Colonic mucosa (tissue), 4 donors: Measurements from ENCODE around the gene BCO1. TPM values are rescaled to one million over a fixed set of nuclear protein-coding genes. Genes with fewer than 3 reads are reported as not detected.

Experiments used
- DNase-seq: peaks from one replicate; pipeline ENCODE4 v3.0.0-alpha.2; 2020
- H3K27ac ChIP-seq: fragments of 200-600 bp; one replicate; pipeline ENCODE4 v1.8.0; 2021
- H3K27me3 ChIP-seq: fragments of 200-600 bp; one replicate; pipeline ENCODE4 v1.8.0; 2021
- H3K36me3 ChIP-seq: fragments of 200-600 bp; one replicate; pipeline ENCODE4 v1.8.0; 2021
- H3K4me1 ChIP-seq: fragments of 200-600 bp; one replicate; pipeline ENCODE4 v1.8.0; 2021; ENCODE audit warnings: mild to moderate bottlenecking
- H3K4me3 ChIP-seq: fragments of 200-600 bp; one replicate; pipeline ENCODE4 v1.8.0; 2021
- H3K9ac ChIP-seq, 2 donors: one replicate each; pipeline ENCODE4 v1.7.0; 2013; ENCODE audit warnings: control low read depth in 2 of 2, low read depth in 2 of 2, low read length in 2 of 2
- H3K9me3 ChIP-seq: fragments of 200-600 bp; one replicate; pipeline ENCODE4 v1.8.0; 2021
- intact Hi-C: fragments of 100-400 bp; cut with DNase I; formaldehyde crosslinking; loops from one replicate; pipeline ENCODE4 v1.14.1; 2022
- total RNA-seq, 2 donors: library from RNA; stranded (reverse); fragmentation: NEBNext Ultra II Directional in 1 of 2; extraction: Animal tissue kit (Norgen Biotek cat#: 25700) in 1 of 2; gene quantifications; one replicate each; pipeline ENCODE4 v1.2.1, GENCODE V29; 2021
- TF ChIP-seq, protein P1 (sequence below): fragments of 200-600 bp; IDR thresholded peaks from one replicate; pipeline ENCODE4 v1.8.0; 2022; ENCODE audit warnings: antibody characterized with exemption, mild to moderate bottlenecking
- donor health status: healthy.
- donor health status: DM: no; HTN: no; CAD: no.
- donor health status: DM: no; HTN: no; CAD: no.

Gene BCO1
- total RNA-seq, 2 donors from 2014 or later: 2.1 to 6.1 TPM

DNA sequence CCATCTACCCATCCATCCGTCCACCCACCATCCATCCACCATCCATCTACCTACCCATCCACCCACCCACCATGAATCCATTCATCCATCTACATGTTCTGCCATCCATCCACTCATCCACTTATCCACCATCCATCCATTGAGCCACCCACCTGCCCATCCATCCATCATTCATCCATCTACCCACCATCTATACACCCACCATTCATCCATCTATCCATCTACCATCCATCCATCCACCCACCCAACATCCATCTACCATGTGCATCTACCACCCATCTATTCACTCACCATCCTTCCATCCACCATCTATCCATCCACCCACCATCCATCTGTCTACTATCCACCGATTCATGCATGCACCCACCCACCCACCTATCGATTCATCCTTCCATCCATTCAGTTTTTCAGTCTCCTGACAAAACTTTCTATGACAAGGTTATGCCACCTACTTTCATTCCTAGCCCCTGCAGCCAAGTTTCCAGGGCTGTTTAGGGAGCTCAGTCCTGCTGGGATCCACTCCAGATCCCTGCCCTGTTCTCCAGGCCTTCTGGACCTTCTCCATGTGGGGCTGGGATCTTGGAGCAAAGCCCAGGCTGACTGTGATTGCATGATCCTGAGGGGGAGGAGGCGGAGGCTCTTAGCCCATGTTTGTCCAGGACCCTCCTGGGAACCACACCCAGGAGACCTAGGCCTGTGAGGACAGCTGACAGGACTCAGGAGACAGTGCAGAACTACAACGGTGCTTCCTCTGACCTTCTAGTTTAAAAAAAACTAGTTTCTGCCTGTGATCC is 27.4 kb downstream of the BCO1 start:
- Histone ChIP-seq H3K36me3 (no peaks in the 10 kb centered on the region), H3K9me3 (no peaks in the 10 kb centered on the region), H3K27ac (peak overlapping the region; percentile 83), H3K4me1 (no peaks in the 10 kb centered on the region), H3K9ac (peak overlapping the region in 1 of 2 donors; percentile 86), H3K4me3 (no peak overlapping the region), H3K27me3 (no peaks in the 10 kb centered on the region)
- intact Hi-C loops: loop anchor here (10.0 kb wide), 1 partner anchor 49 kb away; the partner anchor contains the start of gene GAN
- DNase-seq: peak; percentile 87
- TF ChIP-seq, protein P1, sequence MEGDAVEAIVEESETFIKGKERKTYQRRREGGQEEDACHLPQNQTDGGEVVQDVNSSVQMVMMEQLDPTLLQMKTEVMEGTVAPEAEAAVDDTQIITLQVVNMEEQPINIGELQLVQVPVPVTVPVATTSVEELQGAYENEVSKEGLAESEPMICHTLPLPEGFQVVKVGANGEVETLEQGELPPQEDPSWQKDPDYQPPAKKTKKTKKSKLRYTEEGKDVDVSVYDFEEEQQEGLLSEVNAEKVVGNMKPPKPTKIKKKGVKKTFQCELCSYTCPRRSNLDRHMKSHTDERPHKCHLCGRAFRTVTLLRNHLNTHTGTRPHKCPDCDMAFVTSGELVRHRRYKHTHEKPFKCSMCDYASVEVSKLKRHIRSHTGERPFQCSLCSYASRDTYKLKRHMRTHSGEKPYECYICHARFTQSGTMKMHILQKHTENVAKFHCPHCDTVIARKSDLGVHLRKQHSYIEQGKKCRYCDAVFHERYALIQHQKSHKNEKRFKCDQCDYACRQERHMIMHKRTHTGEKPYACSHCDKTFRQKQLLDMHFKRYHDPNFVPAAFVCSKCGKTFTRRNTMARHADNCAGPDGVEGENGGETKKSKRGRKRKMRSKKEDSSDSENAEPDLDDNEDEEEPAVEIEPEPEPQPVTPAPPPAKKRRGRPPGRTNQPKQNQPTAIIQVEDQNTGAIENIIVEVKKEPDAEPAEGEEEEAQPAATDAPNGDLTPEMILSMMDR: no peak

DNA sequence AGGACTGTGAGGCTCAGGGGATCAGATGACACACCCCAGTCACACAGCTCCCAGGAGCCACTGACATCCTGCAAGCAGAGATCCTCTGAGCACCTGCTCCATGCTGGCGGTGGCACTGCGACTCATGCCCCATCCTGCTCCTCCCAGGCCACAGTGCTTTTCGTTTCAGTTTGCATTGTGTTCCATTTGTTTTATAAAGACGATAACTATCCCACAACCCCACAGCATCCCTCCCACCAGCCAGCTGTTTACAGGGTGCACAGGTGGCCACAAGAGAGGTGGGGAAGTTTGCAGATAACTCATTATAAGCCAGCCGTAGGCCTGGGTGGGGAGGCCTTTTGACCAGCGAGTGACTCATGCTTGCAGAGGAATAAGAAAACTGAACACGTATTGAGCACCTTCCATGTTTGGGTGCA is 28.2 kb downstream of the BCO1 start:
- H3K9me3 ChIP-seq: no peaks in the 10 kb centered on the region
- TF ChIP-seq, protein P1: no peak
- intact Hi-C loops: loop anchor here (10.0 kb wide), 1 partner anchor 48 kb away; the partner anchor contains the start of gene GAN
- no peaks in the 10 kb centered on the region for H3K27me3 ChIP-seq
- no peak overlapping the region for H3K4me3 ChIP-seq
- H3K4me1 ChIP-seq: no peaks in the 10 kb centered on the region
- H3K27ac ChIP-seq: peak overlapping the region; percentile 83
- H3K36me3 ChIP-seq: no peaks in the 10 kb centered on the region
- H3K9ac ChIP-seq: peak overlapping the region in 1 of 2 donors; percentile 86
- peak; percentile 88 for DNase-seq

DNA sequence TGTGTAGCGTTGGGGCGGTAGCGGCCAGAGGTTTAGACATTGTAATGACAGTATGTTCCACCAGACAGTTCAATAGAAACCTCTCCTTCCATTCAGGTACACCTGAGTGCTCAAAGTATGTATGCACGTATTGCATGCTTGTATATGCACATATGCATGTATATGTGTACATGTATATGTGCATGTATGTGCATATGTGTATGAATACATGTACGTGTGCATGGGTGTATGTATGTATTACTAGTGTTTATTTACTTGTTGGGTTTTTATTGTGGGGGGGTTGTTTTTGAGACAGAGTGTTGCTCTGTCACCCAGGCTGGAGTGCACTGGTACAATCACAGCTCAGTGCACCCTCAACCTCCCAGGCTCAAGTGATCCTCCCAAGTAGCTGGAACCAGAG is 30.0 kb downstream of the BCO1 start:
- H3K27ac ChIP-seq: no peak overlapping the region
- H3K4me1 ChIP-seq: no peaks in the 10 kb centered on the region
- no peaks in the 10 kb centered on the region for H3K27me3 ChIP-seq
- no peak overlapping the region for H3K9ac ChIP-seq
- H3K36me3 ChIP-seq: no peaks in the 10 kb centered on the region
- no peak overlapping the region for H3K4me3 ChIP-seq
- DNase-seq: no peak
- TF ChIP-seq, protein P1: no peak
- intact Hi-C loops: loop anchor here (10.0 kb wide), 1 partner anchor 46 kb away; the partner anchor contains the start of gene GAN
- no peaks in the 10 kb centered on the region for H3K9me3 ChIP-seq

DNA sequence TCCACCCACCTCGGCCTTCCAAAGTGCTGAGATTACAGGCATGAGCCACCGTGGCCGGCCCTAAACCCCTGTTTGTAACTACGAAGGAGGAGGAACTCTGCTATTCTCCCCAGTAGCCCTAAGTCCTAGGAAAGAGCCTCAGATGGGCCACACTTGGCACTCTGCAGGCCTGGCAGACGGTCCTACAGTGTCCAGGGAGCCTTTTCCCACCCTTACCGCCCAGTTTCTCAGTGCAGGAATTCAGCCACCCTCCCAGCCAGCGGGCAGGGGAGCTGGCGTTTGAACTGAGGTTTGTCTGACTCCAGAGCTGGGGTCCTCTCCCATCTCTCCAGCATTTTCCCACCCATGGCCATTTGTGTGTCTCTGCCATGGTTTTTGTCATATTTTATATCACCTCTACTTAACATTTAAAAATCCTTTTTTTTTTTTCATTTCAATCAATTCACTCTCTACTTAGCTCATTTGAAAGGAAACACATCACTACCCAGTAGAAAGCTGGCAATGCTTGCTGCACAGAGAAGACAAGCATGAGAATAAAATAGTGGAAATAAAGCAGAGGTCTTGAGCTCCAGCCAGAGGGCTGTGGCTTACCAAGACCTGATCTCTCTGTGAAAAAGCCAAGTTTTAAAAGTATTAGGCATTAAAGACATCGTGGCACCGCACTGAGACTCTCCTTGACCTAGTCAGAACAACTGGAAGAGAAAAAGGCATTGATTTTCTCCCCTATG is 34.9 kb downstream of the BCO1 start:
- DNase-seq: no peak
- no peaks in the 10 kb centered on the region for H3K36me3 ChIP-seq
- TF ChIP-seq, protein P1: no peak
- H3K27me3 ChIP-seq: no peaks in the 10 kb centered on the region
- intact Hi-C loops: no loop called here
- peak overlapping the region in 1 of 2 donors; percentile 79 for H3K9ac ChIP-seq
- peak overlapping the region; percentile 84 for H3K27ac ChIP-seq
- no peaks in the 10 kb centered on the region for H3K9me3 ChIP-seq
- no peak overlapping the region for H3K4me3 ChIP-seq
- H3K4me1 ChIP-seq: peaks cover 3% of the 10 kb centered on the region

DNA sequence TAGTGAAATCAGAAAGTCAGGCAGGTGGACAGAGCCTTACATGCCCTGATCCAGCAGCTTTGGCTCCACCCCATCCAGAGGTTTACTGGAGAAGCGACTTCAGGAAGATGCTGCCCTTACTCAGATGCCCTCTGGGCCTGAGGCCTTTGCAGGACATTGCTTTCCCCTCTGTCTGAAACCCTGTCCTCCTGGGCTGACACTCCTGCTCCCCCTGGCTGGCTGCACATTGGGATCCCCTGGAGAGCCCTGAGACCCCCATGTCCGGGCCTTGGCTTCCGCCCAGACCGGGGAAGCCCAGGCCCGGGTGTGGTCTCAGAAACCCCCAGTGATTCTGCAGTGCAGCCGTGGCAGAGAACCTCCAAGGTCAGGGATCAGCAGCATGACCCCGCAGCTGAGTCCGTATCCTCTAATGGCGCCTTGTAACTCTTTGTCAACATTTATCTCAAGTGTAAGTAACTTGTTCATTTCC is 36.6 kb downstream of the BCO1 start:
- DNase-seq: peak; percentile 78
- TF ChIP-seq, protein P1: no peak
- H3K27ac ChIP-seq: peak overlapping the region; percentile 84

More for the DNA sequence above, 36.6 kb downstream of the BCO1 start:
- H3K36me3 ChIP-seq: no peaks in the 10 kb centered on the region
- H3K9ac ChIP-seq: peak overlapping the region in 1 of 2 donors; percentile 73
- intact Hi-C loops: no loop called here
- H3K9me3 ChIP-seq: no peaks in the 10 kb centered on the region
- no peaks in the 10 kb centered on the region for H3K27me3 ChIP-seq
- peaks cover 3% of the 10 kb centered on the region for H3K4me1 ChIP-seq
- no peak overlapping the region for H3K4me3 ChIP-seq
